Peyer's patch (tissue), 4 donors: ENCODE data around the gene CHKA.

Source experiments
- POLR2A ChIP-seq, 2 donors: fragments of 450-650 bp; IDR thresholded peaks; one replicate each; pipeline ENCODE4 v1.5.1; 2017; ENCODE audit warnings: antibody characterized with exemption in 2 of 2, mild to moderate bottlenecking in 2 of 2, moderate library complexity in 2 of 2
- TF ChIP-seq, protein P1 (sequence below), 6 experiments: fragments of 450-650 bp in 4 of 6; fragments of 200-600 bp in 2 of 6; sonication (generic) in 1 of 6; IDR thresholded peaks; one replicate each; pipeline ENCODE4 v1.5.1; 2017 to 2019; ENCODE audit warnings: antibody characterized with exemption in 6 of 6, mild to moderate bottlenecking in 3 of 6, moderate library complexity in 1 of 6

DNA sequence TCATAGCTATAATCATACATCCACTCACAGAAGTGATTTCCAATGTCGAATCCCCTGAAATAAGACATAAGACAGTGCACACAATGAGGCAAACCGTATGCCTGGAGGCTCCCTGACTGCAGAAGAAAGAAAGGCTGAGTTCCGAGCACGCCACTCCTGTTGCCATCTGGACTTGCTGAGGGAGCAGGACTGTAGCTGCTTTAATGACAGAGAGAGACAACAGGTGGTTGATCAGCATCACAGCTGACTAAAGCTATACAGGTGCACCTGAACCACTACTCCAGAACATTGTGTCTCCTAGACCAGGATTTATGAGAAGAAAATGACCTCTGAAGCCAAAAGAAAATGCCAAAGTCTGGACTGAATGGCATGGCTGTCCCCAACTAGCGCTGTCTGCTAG lies 55.3 kb downstream of the CHKA start:
- TF ChIP-seq, protein P1, sequence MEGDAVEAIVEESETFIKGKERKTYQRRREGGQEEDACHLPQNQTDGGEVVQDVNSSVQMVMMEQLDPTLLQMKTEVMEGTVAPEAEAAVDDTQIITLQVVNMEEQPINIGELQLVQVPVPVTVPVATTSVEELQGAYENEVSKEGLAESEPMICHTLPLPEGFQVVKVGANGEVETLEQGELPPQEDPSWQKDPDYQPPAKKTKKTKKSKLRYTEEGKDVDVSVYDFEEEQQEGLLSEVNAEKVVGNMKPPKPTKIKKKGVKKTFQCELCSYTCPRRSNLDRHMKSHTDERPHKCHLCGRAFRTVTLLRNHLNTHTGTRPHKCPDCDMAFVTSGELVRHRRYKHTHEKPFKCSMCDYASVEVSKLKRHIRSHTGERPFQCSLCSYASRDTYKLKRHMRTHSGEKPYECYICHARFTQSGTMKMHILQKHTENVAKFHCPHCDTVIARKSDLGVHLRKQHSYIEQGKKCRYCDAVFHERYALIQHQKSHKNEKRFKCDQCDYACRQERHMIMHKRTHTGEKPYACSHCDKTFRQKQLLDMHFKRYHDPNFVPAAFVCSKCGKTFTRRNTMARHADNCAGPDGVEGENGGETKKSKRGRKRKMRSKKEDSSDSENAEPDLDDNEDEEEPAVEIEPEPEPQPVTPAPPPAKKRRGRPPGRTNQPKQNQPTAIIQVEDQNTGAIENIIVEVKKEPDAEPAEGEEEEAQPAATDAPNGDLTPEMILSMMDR (IDR thresholded peaks at IDR 0.05), result no peak
- no peak for TF ChIP-seq POLR2A (IDR thresholded peaks at IDR 0.05)
